ENCODE measurements around the gene FAM221B.
A peak's percentile ranks its signal among the peaks of the same experiment; 100 is the strongest.

FAM221B gene

GRCh38 chr9:35845824-35846771 is 17.6 kb upstream of the FAM221B start:
- no peak for DNase-seq

GRCh38 chr9:35844628-35845270 is 16.2 kb upstream of the FAM221B start:
- no peak for DNase-seq

GRCh38 chr9:35842795-35843194 is 14.3 kb upstream of the FAM221B start:
- no peak for DNase-seq

GRCh38 chr9:35842020-35842745 is 13.7 kb upstream of the FAM221B start:
- no peak for DNase-seq

- DNase-seq: no peak
These were observed 13.0 kb upstream of the FAM221B start for GRCh38 chr9:35841645-35841900.

GRCh38 chr9:35840881-35841644 is 12.5 kb upstream of the FAM221B start:
- DNase-seq: no peak

GRCh38 chr9:35839926-35840325 is 11.4 kb upstream of the FAM221B start:
- no peak for DNase-seq

GRCh38 chr9:35836595-35836994 is 8.1 kb upstream of the FAM221B start:
- no peak for DNase-seq

GRCh38 chr9:35835766-35836165 is 7.2 kb upstream of the FAM221B start:
- no peak for DNase-seq

- DNase-seq: no peak
These were observed 6.7 kb upstream of the FAM221B start for GRCh38 chr9:35835216-35835632.

GRCh38 chr9:35834260-35835215 is 6.0 kb upstream of the FAM221B start:
- no peak for DNase-seq

GRCh38 chr9:35832814-35833213 is 4.3 kb upstream of the FAM221B start:
- no peak for DNase-seq

- no peak for DNase-seq
These were observed 2.5 kb upstream of the FAM221B start for GRCh38 chr9:35831040-35831439.

- DNase-seq: no peak
These were observed 1.2 kb upstream of the FAM221B start for GRCh38 chr9:35829764-35830096.

GRCh38 chr9:35829084-35829763 is 692 bp upstream of the FAM221B start, which contains the start of gene TMEM8B:
TSS of gene TMEM8B (plus strand) at chr9:35829228. CDS start at chr9:35829448, 220 bp downstream.
- DNase-seq: peak; percentile 80 to 89

GRCh38 chr9:35827486-35827885 is 1.0 kb downstream of the FAM221B start:
- no peak for DNase-seq

- peak; percentile 11 to 16 for DNase-seq
These were observed 2.3 kb downstream of the FAM221B start for GRCh38 chr9:35826071-35826701.

- DNase-seq: no peak
These were observed 5.6 kb downstream of the FAM221B start for GRCh38 chr9:35822926-35823325.

- DNase-seq: no peak
These were observed 8.5 kb downstream of the FAM221B start for GRCh38 chr9:35820076-35820475.

- DNase-seq: no peak
These were observed 10.2 kb downstream of the FAM221B start for GRCh38 chr9:35818341-35818740.

- no peak for DNase-seq
These were observed 11.8 kb downstream of the FAM221B start for GRCh38 chr9:35816708-35817107.

Data from SHP77 (cell line).